GM12892 (cell line): Measurements from ENCODE around the gene OPCML.

Source experiments
- POLR2A ChIP-seq: IDR thresholded peaks from 2 replicates; pipeline ENCODE4 v1.6.1; 2011; ENCODE audit warnings: low read depth, low read length, control low read depth
- POLR2AphosphoS5 ChIP-seq: IDR thresholded peaks from 2 replicates; pipeline ENCODE4 v1.6.1; 2011; ENCODE audit warnings: low read depth, low read length, control low read depth

DNA sequence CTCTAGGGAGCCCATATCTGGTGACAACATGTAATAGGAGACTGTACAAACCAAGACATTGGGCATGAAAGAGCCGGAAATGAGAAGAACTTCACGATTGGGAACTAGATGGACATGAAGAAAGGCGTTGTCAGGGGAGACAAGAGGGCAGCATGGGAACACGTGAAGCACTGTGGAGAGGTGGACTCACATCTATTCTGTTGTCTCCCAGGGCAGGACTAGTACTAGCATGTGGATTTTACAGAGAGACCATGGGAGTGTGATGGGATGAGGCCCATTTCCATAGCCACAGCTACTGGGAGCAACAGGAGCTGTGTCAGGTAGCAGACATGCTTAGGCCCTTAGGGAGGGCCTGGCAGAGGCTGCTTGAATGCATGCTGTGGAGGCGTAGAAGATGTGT is 333.9 kb downstream of the OPCML start:
- TF ChIP-seq POLR2A: no peak
- no peak for TF ChIP-seq POLR2AphosphoS5
